ENCODE data around the gene OCA2.

The OCA2 gene

DNA sequence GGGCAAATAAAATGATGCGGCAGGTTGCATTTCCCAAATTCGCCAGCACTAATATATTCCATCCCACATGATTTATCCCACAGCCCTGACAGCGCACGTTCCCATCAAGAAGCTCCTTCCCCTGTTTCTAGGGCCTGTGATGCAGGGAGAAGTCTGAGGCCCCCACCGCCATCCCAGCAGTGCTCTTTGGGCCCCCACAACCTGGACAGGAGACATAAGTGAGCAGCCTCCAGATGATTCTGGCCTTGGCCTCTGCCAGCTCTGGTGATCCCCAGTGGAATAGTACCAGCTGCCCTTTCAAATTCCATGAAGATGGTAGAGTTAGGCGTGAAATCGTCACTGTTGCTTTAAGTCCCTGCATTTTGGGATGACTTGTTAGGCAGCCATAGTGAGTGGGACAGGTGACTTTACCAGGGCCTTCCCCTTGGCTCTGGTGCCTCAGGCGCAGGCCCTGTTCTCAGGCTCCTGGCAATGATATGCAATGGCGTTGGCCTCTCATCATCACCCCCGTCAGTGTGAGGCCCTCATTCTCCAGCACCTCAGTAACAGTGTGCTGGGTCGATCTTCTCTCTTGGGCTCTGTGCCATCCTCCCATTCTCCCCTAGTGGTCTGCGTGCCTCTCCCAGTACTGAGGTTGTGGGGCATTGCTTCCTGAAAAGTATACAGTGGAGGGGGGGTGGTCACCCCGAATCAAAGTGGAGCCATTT lies 263.7 kb downstream of the OCA2 start:
- Histone ChIP-seq H3F3A (ENCODE audit: insufficient read depth, low read length) (no peaks in the 10 kb centered on the region), H3K9me2 (replicated peaks; ENCODE audit: insufficient read depth, low read length) (no peaks in the 10 kb centered on the region), H2AFZ (ENCODE audit: low read length) (no peak overlapping the region), H3K9me3 (replicated peaks; ENCODE audit: insufficient read depth, low read length) (no peaks in the 10 kb centered on the region), H3K27me3 (replicated peaks; ENCODE audit: insufficient read depth, low read length) (no peaks in the 10 kb centered on the region), H3K4me2 (ENCODE audit: low read depth, low read length) (no peak overlapping the region), H3K79me2 (ENCODE audit: low read length) (no peaks in the 10 kb centered on the region), H3K9ac (ENCODE audit: low read length) (no peak overlapping the region), H4K20me1 (ENCODE audit: insufficient read depth, low read length) (no peaks in the 10 kb centered on the region), H3K4me3 (ENCODE audit: low read length) (no peak overlapping the region), H3K4me1 (ENCODE audit: low read length) (no peaks in the 10 kb centered on the region), H3K27ac (ENCODE audit: low read length) (no peak overlapping the region), H3K36me3 (replicated peaks; ENCODE audit: insufficient read depth, low read length) (no peaks in the 10 kb centered on the region)
- no peak for DNase-seq
- TF ChIP-seq EZH2phosphoT487 (IDR thresholded peaks at IDR 0.05; ENCODE audit: low read length) (no peak), EZH2 (optimal IDR thresholded peaks at IDR 0.05; ENCODE audit: low read depth, low read length) (no peak)
- TF ChIP-seq, protein P1, sequence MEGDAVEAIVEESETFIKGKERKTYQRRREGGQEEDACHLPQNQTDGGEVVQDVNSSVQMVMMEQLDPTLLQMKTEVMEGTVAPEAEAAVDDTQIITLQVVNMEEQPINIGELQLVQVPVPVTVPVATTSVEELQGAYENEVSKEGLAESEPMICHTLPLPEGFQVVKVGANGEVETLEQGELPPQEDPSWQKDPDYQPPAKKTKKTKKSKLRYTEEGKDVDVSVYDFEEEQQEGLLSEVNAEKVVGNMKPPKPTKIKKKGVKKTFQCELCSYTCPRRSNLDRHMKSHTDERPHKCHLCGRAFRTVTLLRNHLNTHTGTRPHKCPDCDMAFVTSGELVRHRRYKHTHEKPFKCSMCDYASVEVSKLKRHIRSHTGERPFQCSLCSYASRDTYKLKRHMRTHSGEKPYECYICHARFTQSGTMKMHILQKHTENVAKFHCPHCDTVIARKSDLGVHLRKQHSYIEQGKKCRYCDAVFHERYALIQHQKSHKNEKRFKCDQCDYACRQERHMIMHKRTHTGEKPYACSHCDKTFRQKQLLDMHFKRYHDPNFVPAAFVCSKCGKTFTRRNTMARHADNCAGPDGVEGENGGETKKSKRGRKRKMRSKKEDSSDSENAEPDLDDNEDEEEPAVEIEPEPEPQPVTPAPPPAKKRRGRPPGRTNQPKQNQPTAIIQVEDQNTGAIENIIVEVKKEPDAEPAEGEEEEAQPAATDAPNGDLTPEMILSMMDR (IDR thresholded peaks at IDR 0.05; ENCODE audit: low read length), result no peak

DNA sequence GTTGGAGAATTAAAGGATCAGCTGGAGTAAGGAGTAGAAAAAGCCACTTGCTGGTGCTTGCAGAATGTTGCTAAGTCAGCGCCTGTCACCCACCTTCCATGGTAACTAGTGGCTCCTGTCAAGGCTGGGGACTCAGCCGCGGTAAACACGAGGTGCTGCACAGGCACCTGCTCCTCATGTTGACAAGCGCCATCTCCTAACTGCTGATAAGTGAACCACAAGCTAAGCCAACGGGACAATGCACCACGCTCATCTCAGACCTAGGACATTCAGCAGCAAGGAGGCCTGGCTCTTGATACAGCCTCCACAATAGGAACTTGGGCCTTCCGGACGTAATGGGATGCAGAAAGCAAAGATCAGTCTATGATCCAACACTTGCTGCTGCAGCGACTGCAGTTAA lies 264.4 kb downstream of the OCA2 start:
- Histone ChIP-seq H2AFZ (ENCODE audit: low read length) (no peak overlapping the region), H3F3A (ENCODE audit: insufficient read depth, low read length) (no peaks in the 10 kb centered on the region), H3K79me2 (ENCODE audit: low read length) (no peaks in the 10 kb centered on the region), H3K9me3 (replicated peaks; ENCODE audit: insufficient read depth, low read length) (no peaks in the 10 kb centered on the region), H3K4me2 (ENCODE audit: low read depth, low read length) (no peak overlapping the region), H3K4me3 (ENCODE audit: low read length) (no peak overlapping the region), H3K36me3 (replicated peaks; ENCODE audit: insufficient read depth, low read length) (no peaks in the 10 kb centered on the region), H3K9ac (ENCODE audit: low read length) (no peak overlapping the region), H4K20me1 (ENCODE audit: insufficient read depth, low read length) (no peaks in the 10 kb centered on the region), H3K4me1 (ENCODE audit: low read length) (no peaks in the 10 kb centered on the region), H3K27me3 (replicated peaks; ENCODE audit: insufficient read depth, low read length) (no peaks in the 10 kb centered on the region), H3K9me2 (replicated peaks; ENCODE audit: insufficient read depth, low read length) (no peaks in the 10 kb centered on the region), H3K27ac (ENCODE audit: low read length) (no peak overlapping the region)
- TF ChIP-seq, protein P1 (IDR thresholded peaks at IDR 0.05; ENCODE audit: low read length), result no peak
- TF ChIP-seq EZH2 (optimal IDR thresholded peaks at IDR 0.05; ENCODE audit: low read depth, low read length) (no peak), EZH2phosphoT487 (IDR thresholded peaks at IDR 0.05; ENCODE audit: low read length) (no peak)
- DNase-seq, result no peak

DNA sequence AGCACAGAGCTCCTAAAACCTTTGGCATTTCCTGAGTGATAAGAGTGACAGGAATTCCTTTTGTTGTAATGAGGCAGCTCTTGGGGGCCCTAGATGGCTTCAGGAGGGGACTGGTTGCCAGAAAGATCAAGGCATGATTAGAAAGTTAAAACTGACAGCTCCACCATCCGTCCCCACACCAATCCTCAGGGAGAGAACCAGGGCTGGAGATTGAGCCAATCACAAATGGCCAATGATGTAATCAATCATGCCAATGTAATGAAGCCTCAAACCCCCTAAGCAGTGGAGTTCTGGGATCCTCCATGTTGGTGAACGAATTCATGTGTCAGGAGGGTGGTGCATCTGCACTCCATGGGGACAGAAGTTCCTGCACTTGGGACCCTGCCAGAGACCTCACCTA lies 265.1 kb downstream of the OCA2 start:
- H3K9me3 ChIP-seq (replicated peaks; ENCODE audit: insufficient read depth, low read length), result no peaks in the 10 kb centered on the region

More for the DNA sequence above, 265.1 kb downstream of the OCA2 start:
- no peak for DNase-seq
- Histone ChIP-seq H3K79me2 (ENCODE audit: low read length) (no peaks in the 10 kb centered on the region), H3K27ac (ENCODE audit: low read length) (no peak overlapping the region), H3K9me2 (replicated peaks; ENCODE audit: insufficient read depth, low read length) (no peaks in the 10 kb centered on the region), H3K4me2 (ENCODE audit: low read depth, low read length) (no peak overlapping the region), H3K36me3 (replicated peaks; ENCODE audit: insufficient read depth, low read length) (no peaks in the 10 kb centered on the region), H4K20me1 (ENCODE audit: insufficient read depth, low read length) (no peaks in the 10 kb centered on the region), H3F3A (ENCODE audit: insufficient read depth, low read length) (no peaks in the 10 kb centered on the region), H3K27me3 (replicated peaks; ENCODE audit: insufficient read depth, low read length) (no peaks in the 10 kb centered on the region), H3K4me1 (ENCODE audit: low read length) (no peaks in the 10 kb centered on the region), H3K4me3 (ENCODE audit: low read length) (no peak overlapping the region), H2AFZ (ENCODE audit: low read length) (no peak overlapping the region), H3K9ac (ENCODE audit: low read length) (no peak overlapping the region)
- TF ChIP-seq EZH2 (optimal IDR thresholded peaks at IDR 0.05; ENCODE audit: low read depth, low read length), result no peak
- TF ChIP-seq, protein P1 (IDR thresholded peaks at IDR 0.05; ENCODE audit: low read length), result no peak
